Mesothelial cell of epicardium (in vitro differentiated cells): ENCODE results near the gene TRAF3. TPM values are rescaled to one million over a fixed set of nuclear protein-coding genes. Genes with fewer than 3 reads are reported as not detected.

ENCODE experiments used
- DNase-seq, 2 experiments: peaks; one replicate each; pipeline ENCODE4 v3.0.0; 2021; ENCODE audit warnings: low spot score in 2 of 2; ENCODE audit not compliant: unreplicated experiment in 2 of 2
- H3K27ac Mint-ChIP-seq: 2 replicates; pipeline ENCODE4 v1.8.0; 2021; ENCODE audit warnings: mixed read lengths
- H3K27me3 Mint-ChIP-seq: 2 replicates; pipeline ENCODE4 v1.8.0; 2021; ENCODE audit warnings: low read depth, mixed read lengths
- H3K36me3 Mint-ChIP-seq: 2 replicates; pipeline ENCODE4 v1.8.0; 2021; ENCODE audit warnings: mixed read lengths
- H3K4me1 Mint-ChIP-seq: 2 replicates; pipeline ENCODE4 v1.8.0; 2021; ENCODE audit warnings: mixed read lengths
- H3K4me3 Mint-ChIP-seq: 2 replicates; pipeline ENCODE4 v1.8.0; 2021; ENCODE audit warnings: mild to moderate bottlenecking, moderate library complexity, mixed read lengths
- H3K9me3 Mint-ChIP-seq: 2 replicates; pipeline ENCODE4 v1.8.0; 2021; ENCODE audit warnings: mixed read lengths
- total RNA-seq: library from RNA; stranded (reverse); gene quantifications from 3 replicates; pipeline ENCODE4 v1.2.1, GENCODE V29; 2021
- TF ChIP-seq, protein P1 (sequence below): fragments of 200-600 bp; sonication (generic); IDR thresholded peaks from one replicate; pipeline ENCODE4 v1.5.0; 2021; ENCODE audit warnings: antibody characterized with exemption; ENCODE audit not compliant: unreplicated experiment

TRAF3 gene
- total RNA-seq, 1 donor from 2014 or later, result 26.4 TPM

DNA sequence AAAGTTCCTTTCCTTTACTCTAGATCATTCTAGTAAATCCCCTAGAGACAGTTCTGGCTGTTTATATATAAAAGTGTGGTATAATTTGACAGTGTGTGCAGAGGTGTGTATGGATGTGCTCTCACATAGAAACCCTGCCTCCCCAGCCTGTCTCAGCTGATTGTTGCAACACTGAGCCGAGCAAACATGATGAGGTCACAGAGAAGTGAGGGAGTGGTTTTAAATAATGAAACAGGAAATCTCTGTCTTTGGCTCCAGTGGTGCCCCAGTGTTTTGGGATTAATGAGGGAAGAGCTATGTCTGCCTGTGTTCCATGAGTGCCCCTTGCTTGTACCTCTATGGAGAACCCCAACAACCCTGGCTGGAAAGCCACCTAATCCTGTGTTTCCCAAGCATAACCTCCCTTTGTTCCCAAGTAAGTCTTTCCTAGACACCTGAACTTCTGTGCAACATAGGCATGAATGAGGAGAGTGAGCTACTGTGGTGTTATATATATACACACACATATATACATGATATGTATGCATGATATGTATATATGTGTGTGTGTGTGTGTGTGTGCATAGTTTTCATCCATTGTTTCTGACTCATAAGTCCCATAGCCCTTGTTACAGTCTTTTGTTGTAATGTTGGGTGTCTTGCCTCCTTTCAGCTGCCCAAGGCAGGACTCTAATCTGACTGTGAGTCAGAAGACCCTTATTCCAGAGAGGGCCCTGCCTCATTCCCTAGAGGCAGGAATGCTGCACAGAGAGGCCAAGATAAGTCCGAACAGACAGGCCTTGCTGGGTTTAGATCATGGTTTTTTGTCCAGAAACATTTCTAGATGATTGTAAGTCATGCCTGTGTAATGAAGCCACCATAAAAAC, 18.0 kb downstream of the TRAF3 start:
- TF ChIP-seq, protein P1, sequence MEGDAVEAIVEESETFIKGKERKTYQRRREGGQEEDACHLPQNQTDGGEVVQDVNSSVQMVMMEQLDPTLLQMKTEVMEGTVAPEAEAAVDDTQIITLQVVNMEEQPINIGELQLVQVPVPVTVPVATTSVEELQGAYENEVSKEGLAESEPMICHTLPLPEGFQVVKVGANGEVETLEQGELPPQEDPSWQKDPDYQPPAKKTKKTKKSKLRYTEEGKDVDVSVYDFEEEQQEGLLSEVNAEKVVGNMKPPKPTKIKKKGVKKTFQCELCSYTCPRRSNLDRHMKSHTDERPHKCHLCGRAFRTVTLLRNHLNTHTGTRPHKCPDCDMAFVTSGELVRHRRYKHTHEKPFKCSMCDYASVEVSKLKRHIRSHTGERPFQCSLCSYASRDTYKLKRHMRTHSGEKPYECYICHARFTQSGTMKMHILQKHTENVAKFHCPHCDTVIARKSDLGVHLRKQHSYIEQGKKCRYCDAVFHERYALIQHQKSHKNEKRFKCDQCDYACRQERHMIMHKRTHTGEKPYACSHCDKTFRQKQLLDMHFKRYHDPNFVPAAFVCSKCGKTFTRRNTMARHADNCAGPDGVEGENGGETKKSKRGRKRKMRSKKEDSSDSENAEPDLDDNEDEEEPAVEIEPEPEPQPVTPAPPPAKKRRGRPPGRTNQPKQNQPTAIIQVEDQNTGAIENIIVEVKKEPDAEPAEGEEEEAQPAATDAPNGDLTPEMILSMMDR, result no peak
- no peak for DNase-seq

DNA sequence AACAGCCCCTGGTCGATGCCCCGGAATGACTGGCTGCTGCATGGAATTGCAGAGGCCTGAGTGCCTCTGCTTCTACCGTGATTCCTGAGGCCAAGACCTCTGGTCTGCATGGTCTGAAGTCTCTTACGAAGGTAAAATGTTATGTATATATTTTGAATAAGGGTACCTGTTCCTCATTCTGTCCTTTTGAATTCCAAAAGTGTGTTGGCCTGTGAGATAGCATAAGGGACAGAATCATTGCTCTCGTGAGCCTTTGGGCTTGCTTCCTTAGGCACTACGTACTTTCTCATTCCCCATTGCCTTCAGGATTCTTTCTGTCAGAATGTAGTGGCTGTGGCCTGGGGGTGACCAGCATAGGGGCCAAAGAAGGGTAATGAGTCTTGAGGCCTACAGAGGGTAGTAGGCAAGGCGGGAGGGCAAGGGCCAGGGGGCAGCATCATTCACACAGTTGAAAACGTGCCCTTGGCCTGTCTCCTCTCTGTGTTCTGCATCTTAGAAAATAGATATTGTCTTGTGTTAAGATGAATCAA, 19.5 kb downstream of the TRAF3 start:
- TF ChIP-seq, protein P1, result no peak
- peaks cover 12% of the 10 kb centered on the region for H3K4me1 Mint-ChIP-seq
- H3K4me3 Mint-ChIP-seq, result no peak overlapping the region
- H3K27ac Mint-ChIP-seq, result no peak overlapping the region
- H3K27me3 Mint-ChIP-seq, result no peaks in the 10 kb centered on the region
- no peaks in the 10 kb centered on the region for H3K9me3 Mint-ChIP-seq
- DNase-seq, result no peak
- H3K36me3 Mint-ChIP-seq, result peaks cover 4% of the 10 kb centered on the region

More for the DNA sequence above, 18.0 kb downstream of the TRAF3 start:
- Mint-ChIP-seq H3K9me3 (peaks cover 11% of the 10 kb centered on the region), H3K36me3 (peaks cover 14% of the 10 kb centered on the region), H3K4me3 (no peak overlapping the region), H3K27me3 (no peaks in the 10 kb centered on the region), H3K27ac (peak overlapping the region; percentile 95), H3K4me1 (peaks cover 12% of the 10 kb centered on the region)

DNA sequence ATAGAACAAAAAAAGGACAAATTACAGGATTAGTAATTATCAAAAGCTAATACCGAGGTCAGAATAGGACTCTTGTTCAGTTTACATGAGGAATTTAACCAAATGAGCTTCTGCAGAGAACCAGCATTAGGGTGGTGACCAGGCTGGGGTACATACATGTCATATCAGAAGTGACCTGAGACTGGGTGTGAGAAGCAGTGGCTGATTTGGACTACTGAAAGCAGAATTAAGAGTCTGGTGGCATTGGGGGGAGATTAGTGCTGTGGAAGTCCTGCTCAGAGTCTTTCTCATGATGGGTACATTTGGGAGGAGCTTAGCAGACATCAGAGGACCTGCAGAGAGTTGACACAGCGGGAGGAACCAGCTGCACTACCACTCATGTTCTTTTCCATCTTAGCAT, 21.7 kb downstream of the TRAF3 start:
- Mint-ChIP-seq H3K4me3 (no peak overlapping the region), H3K9me3 (no peaks in the 10 kb centered on the region), H3K4me1 (peaks cover 12% of the 10 kb centered on the region), H3K27me3 (no peaks in the 10 kb centered on the region), H3K36me3 (peaks cover 2% of the 10 kb centered on the region), H3K27ac (no peak overlapping the region)
- no peak for DNase-seq
- TF ChIP-seq, protein P1, result no peak

DNA sequence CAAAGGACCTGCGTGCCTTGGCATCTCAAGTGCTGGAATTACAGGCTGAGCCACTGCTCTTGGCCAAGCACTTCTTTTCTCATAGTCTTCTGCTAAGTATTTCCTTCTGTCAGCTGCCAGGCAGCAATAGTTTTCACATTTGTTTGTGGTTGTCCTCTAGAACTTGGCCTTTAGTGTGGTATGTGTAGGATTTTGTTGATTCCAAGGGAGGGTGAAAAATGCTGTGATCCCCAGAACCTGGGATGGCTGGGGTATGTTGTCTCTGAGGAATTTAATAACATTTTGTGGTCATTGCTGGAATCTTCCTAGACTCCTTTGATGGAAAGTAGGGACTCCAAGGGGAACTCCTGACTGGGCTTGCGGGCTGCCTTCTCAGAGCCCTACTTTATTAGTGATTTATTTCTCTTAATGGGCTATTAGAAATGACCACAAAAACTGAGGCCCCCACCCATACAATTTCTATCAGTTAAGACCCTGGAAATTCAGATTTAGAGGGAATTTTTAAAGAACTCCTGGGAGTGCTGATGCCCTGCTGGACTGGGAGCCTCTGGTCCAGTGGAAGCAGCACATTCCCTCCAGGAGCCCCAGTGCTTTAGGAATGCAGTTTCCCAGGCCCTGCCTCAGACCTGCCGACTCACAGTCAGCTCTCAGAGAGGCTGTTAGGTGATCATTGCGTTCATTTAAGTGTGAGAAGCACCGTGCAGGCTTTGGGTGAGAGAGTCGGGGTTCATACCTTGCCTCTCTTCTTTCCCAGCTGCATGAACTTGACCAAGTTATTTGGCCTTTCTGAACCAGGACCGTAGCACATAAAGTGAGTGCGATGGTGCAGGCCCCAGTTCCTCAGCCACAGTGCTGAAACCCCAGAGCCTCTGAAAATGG, 22.7 kb downstream of the TRAF3 start:
- H3K27ac Mint-ChIP-seq, result peak overlapping the region; percentile 23
- H3K36me3 Mint-ChIP-seq, result no peaks in the 10 kb centered on the region
- TF ChIP-seq, protein P1, result no peak
- DNase-seq, result no peak
- no peaks in the 10 kb centered on the region for H3K9me3 Mint-ChIP-seq
- peaks cover 11% of the 10 kb centered on the region for H3K4me1 Mint-ChIP-seq
- H3K27me3 Mint-ChIP-seq, result no peaks in the 10 kb centered on the region
- H3K4me3 Mint-ChIP-seq, result no peak overlapping the region

DNA sequence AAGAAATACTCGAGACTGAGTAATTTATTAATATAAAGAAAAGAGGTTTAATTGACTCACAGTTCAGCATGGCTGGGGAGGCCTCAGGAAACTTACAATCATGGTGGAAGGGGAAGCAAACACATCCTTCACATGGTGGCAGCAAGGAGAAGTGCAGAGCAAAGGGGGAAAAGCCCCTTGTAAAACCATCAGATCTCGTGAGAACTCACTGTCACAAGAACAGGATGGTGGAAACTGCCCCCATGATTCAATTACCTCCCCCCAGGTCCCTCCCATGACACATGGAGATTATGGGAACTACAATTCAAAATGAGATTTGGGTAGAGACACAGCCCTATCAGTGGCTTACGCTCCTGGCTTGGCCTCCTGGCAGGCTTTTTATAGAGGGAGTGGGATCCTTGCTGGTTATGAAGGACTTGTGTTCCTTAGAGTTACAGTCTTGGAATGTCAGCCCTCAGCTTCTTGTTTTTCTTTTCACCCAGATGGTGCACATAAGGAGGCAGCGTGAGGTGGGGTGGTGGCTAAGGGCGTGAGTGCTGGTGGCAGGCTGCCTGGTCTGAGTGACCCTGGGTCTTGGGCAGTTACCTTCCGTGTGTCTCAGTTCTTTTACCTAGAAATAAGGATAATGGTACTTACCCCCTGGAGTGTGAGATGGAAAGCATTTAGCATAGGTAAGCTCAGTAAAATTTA, 25.7 kb downstream of the TRAF3 start:
- H3K27ac Mint-ChIP-seq, result no peak overlapping the region
- H3K27me3 Mint-ChIP-seq, result no peaks in the 10 kb centered on the region
- H3K4me3 Mint-ChIP-seq, result no peak overlapping the region
- H3K36me3 Mint-ChIP-seq, result no peaks in the 10 kb centered on the region
- no peak for DNase-seq
- H3K9me3 Mint-ChIP-seq, result no peaks in the 10 kb centered on the region
- TF ChIP-seq, protein P1, result no peak
- H3K4me1 Mint-ChIP-seq, result peaks cover 4% of the 10 kb centered on the region
